ENCODE results near the gene HNRNPL.
"Not testable (repeated sequence)": the region's sequence is repeated elsewhere in the genome, so short reads cannot be mapped to it uniquely, and the experiment has no call there.

- not testable (repeated sequence) for TF ChIP-seq CTCF (conservative IDR thresholded peaks at IDR 0.05; ENCODE audit: low read length); EZH2phosphoT487 (IDR thresholded peaks at IDR 0.05; ENCODE audit: borderline replicate concordance)
Observed at GRCh38 chr19:38829203-38829602, 20.6 kb downstream of the HNRNPL start.

Data from Loucy (cell line).